GM18517 (cell line): ENCODE measurements around the gene MBD3L2.
A peak's percentile ranks its signal among the peaks of the same experiment; 100 is the strongest.
"Not testable (repeated sequence)": the region's sequence is repeated elsewhere in the genome, so short reads cannot be mapped to it uniquely, and the experiment has no call there.

Experiments used
- ATAC-seq: cut with Tn5 transposase; IDR thresholded peaks from one replicate; pipeline ENCODE4 v1.9.1; 2021; ENCODE audit warnings: mild to moderate bottlenecking, moderate library complexity; ENCODE audit not compliant: unreplicated experiment

Gene MBD3L2

DNA sequence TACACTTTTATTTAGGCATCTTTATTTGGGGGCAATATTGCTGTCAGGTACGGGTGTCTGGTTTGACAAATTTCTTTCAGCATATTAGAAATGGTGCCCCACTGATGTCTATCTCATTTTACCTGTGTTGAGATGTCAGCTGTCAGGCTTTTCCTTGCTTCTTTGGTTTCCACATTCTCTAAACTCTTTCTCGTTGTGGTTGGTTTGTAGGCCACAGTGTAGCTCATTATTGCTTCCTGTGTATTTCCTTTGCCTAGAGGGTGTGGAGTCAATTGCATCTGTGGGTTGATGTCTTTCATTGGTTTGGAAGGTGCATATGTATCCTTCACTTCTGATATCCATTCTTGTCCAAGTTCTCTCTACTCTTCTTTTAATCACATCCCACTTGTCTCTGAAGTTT, 10.9 kb downstream of the MBD3L2 start:
- ATAC-seq: not testable (repeated sequence)

DNA sequence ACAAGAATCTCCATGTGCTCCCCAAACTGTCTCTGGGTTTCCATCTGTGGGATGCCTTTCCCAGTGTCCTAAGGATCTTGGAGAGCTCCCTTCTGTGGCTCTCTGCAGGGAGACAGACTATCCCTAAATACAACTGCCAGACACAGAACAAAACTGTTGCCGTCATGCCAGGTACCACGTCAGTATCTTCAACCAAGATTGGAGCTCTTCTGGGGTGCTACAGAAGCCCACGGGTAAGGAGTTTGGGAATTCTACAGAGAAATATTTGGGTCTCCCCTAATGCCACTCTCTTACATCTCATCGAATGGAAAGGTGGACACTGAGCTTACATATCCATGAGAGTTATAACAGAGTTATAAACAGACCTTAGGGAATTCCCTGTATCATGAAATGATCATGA, 14.2 kb downstream of the MBD3L2 start:
- ATAC-seq: no peak

DNA sequence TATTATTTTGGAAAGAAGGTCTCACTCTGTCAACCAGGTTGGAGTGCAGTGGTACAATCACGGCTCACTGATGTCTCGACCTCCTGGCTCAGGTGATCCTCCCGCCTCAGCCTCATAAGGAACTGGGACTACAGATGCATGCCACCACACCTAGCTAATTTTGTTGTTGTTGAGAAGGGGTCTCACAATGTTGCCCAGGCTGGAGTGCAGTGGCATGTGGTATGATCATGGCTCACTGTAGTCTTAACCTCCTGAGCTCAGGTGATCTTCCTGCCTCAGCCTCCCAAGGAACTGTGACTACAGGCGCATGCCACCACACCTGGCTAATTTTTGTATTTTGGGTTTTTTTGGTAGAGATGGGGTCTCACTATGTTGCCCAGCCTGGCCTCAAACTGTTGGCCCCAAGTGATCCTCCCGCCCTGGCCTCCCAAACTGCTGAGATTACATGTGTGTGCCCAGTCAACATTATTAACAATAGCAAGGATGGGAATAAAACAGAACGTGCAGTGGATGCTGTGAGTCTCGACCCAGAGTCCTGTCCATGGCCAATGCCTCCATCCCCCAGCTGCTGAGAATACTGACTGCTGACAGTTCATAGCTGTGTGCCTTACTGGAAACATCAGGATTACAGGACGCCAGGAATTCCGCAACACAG, 14.8 kb downstream of the MBD3L2 start:
- ATAC-seq: no peak

DNA sequence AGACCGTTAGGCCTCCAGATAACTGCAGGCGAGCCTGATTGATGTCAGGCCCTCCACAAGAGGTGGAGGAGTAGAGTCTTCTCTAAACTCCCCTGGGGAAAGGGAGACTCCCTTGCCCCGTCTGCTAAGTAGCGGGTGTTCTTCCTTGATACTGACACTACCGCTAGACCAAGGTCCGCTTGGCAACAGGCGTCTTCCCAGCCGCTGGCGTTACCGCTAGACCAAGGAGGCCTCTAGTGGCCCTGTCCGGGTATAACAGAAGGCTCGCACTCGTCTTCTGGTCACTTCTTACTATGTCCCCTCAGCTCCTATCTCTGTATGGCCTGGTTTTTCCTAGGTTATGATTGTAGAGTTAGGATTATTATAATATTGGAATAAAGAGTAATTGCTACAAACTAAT, 18.0 kb downstream of the MBD3L2 start:
- not testable (repeated sequence) for ATAC-seq

DNA sequence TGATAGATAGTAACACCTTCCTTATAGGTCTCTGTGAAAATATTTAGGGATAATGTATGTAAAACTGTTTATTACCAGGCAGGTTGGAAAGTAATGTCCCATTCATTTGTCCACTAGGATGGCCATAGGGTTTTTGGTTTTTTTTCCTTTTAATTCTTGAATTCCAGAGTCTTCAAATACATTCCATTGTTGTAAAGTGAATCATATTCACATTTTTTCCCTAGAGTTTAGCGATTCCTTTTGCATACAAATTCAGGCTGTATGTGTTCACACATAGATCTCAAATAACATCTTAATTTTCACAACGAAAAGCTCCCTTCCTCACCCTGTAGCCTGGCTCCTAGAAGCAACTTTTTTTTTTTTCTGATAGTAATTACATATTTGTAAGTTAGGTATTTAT, 18.6 kb downstream of the MBD3L2 start:
- ATAC-seq: no peak

DNA sequence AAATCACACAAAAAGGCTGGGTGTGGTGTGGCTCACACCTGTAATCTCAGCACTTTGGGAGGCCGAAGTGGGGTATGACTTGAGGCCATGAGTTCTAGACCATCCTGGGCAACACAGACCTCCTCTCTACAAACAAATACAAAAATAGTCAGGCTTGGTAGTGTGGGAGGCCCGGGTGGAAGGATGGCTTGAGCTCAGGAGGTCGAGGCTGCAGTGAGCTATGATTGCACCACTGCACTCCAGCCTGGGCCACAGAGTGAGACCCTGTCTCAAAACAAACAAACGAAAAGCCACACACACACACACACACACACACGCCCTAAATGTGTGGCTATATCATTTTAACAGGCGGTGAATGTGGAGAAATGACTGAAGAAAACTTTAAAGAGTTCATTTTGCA, 19.5 kb downstream of the MBD3L2 start:
- no peak for ATAC-seq

DNA sequence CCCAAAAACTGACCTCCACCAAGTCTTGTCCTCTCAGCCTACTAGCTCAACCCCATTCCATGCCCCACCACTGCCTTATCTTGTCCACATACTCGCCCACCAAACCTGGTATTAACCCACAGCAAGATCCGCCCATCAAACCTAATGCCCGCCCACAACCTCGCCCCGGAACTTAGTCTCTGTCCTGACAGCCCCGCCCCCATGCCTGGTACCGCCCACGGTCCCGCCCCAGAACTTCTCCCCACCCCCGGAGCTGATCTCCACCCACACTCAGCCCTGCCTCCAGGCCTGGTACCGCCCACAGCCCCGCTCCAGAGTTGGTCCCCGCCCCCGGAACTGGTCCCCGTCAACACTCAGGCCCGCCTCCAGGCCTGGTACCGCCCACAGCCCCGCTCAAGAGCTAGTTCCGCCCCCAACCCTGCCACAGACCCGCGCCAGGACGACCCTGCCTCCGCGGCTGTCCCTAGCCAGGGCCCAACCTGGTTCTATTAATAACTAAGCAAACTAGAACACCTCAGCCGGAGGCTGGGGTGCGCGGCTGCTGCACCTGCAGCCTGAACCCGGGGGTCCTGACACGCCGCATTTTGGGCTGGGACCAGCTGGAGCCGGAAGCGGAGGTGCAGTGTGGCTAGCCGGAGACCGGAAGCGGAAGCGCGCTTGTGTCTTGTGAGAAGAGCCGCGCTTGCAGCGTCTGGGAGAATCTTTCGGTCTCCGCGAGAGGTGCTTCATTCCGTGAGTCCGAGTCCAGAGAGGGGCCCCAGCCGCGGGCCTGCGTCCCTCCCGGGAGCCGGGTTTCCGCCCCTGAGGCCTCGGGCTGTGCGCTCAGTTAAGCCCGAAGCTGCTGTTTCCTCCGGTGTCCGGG, 20.2 kb downstream of the MBD3L2 start, which contains the start of gene ZNF557:
TSS of gene ZNF557 (plus strand) at position 662 of the 862 bp plus-strand sequence. CDS start 5,372 bp downstream, outside the sequence.
- peak; percentile 84 for ATAC-seq

DNA sequence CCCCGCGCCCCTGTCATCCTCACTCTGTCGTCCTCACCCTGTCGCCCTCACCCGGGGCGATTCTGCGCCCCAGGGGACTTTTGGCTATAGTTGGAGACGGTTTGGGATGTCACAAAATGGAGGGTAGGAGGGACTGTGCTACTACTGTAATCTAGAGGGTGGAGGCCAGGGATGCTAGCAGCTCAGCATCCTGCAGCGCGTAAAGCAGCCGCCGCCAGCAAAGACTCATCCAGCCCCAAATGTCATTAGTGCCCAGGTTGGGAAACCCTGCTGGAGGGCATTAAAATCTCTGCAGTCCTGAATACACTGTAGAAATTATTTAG, 20.7 kb downstream of the MBD3L2 start:
- no peak for ATAC-seq

DNA sequence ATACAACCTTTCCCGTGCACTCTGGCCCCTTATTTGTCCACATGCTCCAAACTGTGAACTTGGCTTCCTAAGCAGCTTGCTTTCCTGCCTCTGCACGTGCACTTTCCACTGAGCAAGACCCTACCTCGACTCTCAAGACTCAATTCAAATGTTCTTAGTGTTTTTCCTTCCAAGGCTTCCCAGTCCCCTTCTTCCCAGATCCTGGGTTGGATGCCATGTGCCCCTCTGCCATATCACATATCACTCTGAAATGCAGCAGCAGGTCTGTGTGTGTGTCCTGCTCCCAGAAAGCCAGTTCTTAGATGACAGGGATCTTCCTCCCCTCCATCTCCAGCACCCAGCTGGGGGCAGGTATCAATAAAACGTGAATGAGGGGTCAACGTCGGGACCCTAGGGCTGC, 23.4 kb downstream of the MBD3L2 start:
- ATAC-seq: no peak

DNA sequence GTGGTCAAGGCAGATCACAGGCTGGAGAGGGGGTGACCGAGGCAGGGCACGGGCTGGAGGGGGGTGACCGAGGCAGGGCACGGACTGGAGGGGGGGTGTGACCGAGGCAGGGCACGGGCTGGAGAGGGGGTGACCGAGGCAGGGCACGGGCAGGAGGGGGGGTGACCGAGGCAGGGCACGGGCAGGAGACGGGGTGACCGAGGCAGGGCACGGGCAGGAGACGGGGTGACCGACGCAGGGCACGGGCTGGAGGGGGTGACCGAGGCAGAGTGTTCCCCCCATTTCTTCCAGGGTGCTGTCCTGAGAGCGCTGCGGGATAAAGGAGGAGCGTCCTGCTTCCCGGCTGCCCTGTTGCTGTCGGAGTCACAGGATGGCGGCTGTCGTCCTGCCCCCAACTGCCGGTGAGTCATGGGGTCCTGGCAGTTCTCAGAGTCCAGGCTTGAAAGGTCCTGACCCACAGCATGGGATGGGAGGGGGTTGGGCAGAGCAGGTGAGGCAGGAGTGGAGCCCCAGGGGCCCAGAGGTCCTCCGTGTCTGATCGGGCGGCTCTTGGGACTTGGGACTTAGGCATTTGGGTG, 25.7 kb downstream of the MBD3L2 start:
- no peak for ATAC-seq

DNA sequence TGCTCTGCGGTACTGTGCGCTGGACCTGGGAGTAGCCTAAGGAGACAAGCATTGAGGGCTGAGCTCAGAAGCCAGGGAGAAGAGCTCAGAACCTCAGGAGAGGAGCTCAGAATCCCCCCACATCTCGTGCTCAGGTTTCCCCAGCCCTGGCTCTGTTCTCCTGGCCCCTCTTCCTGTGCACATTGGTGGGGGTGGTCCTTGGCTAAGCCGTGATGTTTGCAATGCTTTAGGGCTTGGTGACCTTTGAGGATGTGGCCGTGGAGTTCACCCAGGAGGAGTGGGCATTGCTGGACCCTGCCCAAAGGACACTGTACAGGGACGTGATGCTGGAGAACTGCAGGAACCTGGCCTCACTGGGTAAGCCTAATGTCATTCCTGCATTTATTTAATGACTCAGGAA, 27.0 kb downstream of the MBD3L2 start:
- ATAC-seq: no peak

DNA sequence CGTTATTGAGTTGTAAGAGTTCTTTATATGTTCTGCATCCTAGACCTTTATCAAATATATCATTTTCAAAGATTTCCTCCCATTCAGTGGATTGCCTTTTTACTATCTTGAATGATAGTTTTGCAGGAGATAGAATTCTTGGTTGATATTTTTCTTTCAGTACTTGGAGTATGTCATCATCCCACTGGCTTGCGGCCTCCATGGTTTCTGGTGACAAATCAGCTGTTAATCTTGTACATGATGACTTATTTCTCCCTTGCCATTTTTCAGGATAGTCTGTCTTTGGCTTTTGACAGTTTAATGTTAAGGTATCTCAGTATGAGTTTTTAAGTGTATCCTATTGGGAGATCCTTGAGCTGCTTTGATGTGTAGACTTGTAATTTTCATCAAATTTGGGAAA, 28.9 kb downstream of the MBD3L2 start:
- no peak for ATAC-seq

DNA sequence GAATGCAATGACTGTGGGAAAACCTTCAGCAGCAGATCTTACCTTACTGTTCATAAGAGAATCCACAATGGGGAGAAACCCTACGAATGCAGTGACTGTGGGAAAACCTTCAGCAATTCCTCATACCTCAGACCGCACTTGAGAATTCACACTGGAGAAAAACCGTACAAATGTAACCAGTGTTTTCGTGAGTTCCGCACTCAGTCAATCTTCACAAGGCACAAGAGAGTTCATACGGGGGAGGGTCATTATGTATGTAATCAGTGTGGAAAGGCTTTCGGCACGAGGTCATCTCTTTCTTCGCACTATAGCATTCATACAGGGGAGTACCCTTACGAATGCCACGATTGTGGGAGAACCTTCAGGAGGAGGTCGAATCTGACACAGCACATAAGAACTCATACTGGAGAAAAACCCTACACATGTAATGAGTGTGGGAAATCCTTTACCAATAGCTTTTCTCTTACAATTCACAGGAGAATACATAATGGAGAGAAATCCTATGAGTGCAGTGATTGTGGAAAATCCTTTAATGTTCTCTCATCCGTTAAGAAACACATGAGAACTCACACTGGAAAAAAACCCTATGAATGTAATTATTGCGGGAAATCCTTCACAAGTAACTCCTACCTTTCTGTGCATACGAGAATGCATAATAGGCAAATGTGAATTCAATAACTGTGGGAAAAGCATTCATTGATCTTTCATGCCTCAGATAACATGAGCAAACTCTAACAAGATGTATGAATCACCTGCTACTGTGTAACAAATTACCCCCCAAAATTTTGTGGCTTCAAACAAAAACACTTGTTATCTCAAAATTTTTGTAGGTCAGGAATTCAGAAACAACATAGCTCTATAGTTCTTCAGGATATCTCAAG, 34.2 kb downstream of the MBD3L2 start:
- no peak for ATAC-seq

DNA sequence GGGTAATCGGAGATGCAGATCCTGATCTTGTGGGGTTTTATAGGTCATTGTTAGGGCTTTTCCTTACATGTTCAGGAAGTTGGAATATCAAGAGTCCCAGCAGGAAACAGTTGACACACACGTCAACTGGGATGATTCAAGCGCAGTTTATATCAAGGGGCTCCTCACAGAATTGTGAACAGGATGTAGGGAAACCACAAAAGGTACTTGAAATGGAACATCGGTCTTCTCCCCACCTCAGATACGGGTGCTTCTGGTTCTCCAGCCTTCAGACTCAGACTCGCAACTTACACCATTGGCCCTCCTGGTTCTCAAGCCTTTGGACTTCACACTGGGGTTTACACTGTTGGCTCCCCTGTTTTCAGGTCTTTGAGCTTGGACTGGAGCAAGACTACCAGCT, 39.9 kb downstream of the MBD3L2 start:
- ATAC-seq: no peak

DNA sequence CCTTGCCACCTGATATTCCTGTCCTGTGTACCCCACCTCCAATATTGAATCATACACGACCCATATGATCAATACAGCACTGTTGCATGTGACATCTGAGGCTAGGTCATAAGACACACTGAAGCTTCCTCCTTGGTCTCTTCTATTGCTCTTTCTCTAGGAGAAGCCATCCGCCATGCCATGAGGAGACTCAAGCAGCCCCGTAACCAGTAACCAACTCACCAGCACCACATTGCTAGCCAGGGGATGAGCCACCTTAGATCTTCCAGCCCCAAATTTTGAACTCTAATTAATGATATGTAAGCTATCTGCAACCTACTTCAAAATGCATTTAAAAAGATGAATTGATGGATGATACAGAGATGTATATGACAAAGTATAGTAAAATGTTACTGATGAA, 49.0 kb downstream of the MBD3L2 start:
- no peak for ATAC-seq

DNA sequence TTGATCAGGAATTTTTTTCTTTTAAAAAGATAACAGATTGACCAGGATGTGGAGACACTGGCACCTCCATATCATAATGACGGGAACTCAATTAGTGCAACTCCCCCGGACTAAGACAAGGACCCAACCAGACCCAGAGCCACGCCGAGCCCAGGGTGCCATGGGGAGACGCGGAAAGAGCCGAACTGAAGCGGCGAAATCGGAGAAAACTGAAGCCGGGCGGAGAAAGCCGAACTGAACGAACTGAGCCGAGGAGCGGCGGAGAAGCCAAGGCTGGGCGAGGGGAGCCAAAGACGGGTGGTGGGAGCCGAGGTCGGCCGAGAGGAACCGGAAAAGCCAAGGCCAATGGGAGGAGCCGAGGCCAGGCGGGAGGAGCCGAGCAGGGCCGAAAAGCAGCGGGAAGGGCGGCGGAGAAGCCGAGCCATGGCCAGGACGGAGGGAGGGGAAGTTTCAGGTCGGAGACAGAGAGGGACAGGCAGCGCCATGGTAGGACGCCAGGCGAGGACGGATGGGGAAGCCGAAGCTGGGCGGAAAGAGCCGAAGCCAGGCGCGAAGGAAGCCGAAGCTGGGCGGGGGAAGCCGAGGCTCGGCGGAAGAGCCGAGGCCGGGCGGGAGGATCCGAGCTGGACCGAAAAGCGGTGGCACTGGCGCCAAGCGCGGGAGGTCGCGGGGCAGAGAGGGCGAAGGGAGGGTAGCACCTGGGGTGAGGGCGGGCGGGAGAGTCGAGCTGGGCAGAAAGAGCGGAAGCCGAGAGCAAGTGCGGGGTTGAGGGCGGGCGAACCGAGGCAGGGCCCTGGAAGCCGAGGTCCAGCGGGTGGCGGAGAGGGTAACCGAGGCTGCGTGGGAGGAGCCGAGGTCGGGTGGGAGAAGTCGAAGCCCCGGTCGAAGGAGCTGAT, 49.8 kb downstream of the MBD3L2 start:
- peak; percentile 86 for ATAC-seq

DNA sequence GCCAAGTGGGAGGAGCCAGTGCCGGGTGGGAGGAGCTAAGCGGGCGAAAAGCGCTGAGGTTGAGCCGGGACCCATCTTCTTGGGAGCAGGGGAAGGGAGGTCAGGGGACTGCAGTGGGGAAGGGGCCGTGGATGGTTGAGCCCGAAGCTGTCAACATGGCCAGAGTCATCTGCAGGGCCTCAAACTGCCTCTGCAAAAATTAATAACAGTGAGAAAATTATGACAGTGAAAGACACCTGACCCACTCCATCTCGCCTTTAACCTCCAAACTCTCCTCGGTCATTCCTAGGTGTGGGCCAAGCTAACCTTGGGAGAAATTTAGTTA, 50.4 kb downstream of the MBD3L2 start:
- ATAC-seq: no peak
